Medulla oblongata (tissue), 1 donor: Measurements from ENCODE around the gene RHOC.

ENCODE experiments used
- DNase-seq: peaks from one replicate; pipeline ENCODE4 v3.0.0-alpha.2; 2015; ENCODE audit errors: extremely low spot score

RHOC gene

GRCh38 chr1:112717263-112717873, 10.4 kb upstream of the RHOC start:
- DNase-seq = no peak

DNA sequence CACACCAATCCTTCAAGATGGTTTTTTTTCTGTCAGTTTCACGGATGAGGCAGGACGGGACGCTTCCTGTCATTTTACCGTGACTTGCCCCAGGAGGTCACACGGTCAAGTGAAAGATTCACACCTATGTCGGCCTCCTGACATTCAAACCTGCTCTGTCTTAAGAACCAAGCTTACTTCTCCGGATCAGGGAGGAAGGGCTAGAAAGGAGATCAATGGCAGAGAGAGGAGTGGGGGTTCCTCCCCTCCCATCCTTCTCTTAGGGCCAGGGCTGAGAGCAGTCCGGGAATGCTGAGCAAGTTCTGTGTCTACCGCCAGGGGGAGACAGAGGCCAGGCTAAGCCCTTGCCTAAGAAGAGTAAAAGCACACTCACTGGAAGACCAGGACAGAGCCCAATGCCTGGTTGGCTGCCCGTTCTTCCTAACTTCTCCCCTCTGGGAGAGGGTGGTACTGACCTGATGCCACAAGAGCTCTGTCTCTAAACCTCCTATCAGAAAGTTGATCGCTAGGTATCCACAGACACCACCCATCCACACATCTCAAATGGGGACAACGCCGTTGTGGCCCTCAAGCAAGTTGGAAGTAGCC, 9.3 kb upstream of the RHOC start:
- peak; percentile 97 for DNase-seq

DNA sequence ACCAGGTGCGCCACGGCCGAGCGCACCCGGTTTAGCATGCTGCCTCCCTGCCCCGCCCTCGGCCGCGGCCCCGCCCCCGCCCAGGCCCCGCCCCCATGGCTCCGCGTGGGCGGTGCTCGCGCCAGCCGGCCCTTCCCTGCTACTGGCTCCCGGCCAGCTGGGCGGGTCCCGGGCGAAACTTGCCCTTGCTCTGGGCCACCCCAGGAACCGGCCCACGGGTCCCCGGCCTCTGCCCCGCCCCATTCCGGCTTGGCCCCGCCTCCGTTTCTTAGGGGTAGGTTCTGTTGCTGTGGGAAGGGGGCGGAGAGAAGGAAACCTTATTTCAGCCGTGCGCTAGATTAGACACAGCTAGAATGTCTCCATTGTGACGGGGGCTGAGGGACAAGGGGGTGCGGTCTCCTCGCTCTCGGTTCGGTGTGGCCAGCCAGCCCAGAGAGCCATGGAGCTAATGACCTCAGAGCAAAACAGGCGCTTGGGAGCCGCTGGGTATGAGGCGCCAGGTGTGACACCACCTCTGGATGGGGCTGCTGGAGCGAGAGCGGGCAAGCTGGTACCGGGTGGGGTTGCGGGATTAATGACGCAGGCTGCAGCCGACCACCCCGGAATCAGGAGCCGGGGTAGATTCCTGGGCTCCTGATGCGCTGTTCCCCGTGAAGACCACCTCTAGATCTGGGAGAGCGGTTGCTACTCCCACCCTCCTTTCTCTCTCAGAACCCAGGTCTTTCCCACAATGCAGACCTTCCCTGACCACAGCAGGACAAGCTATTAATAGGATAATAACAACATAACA, 8.5 kb upstream of the RHOC start, which contains the start of gene PPM1J:
Gene PPM1J (minus strand): TSS at position 69 of the 790 bp plus-strand sequence. CDS start 31 bp downstream, at position 38.
- DNase-seq = peak; percentile 89

DNA sequence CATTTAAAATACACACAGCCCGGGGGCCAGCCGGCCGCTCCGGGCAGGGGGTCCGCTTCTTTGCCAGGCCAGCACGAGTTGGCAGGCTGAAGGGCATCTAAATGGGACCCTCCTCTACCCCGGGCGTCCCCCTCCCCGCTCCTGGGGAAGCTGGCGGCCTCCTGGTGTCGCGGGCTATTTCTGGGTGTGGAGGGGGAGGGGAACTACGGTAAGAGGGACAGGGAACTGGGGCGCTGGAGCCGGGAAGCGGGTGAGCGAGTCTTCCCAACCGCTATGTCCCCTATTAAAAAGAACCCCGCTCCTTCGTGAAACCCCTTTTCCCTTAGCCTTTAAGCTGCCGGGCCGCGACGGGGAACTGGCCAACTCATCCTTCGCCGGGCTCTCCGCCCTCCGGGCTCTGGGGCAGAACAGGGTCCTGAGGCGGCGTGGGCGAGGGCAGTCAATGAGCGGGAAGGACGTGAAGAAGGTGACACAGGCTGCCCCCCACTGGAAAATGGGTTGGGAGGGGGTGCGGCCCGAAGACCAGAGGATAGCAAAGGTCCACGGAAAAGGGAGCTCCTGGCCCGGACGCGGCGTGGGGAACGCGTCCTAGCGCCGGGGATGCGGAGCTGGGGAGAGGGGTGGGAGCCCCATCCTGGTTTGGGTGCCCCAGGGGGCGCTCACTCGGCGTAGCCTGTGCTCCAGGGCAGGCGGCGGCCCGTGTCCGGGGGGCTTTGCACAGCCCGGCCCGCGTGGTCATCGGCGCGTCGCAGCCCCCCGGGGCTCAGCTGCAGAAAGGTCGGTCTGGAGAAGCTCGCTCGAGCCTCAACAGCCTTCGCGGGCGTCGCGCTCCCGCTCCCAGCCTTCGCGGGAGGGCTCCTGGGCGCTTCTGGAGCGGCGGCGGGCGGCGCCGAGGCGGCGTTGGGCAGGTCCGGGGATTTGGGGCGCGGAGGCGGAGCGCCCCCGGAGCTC, 7.7 kb upstream of the RHOC start:
- DNase-seq = no peak

DNA sequence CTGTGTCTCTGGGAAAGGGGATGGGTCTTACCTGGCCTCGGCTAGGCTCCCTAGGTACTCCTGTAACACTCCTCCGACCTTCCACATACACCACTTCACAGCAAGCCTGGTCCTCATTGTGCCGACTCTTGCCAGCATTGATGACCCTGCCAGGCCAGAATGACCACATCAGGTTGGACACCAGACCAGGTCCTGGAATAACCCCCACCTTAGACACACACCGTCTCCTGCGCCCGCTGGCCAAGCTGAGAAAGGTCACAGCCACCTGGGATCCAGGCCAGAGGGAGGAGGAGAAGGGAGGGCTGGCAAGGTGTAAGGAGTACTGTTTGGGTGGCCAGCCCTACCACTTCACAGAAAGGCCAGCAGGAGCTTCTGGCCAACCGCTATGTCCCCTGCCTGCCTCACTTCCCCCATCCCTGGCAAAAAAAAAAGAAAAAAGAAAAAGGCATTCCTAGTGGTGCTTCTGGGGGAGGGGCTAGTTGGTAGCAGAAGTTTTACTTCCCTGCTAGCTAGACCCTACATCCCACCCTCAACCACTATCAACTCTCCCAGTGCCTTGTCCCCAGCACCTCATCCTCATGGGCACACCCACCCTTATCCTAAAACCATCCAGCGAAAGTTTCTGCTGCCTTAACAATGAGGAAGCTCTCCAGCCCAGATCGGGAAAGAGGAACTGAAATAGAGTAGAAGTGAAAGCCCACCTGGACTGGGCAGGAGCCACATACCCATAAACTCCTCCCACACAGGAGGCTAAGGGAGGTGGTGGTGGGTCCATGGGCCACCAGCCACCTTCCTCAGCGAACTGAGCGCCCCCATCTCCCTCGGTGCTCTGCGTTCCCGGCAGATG, 6.8 kb upstream of the RHOC start:
- peak; percentile 69 for DNase-seq

- DNase-seq = no peak
Observed at GRCh38 chr1:112712701-112713128, 5.8 kb upstream of the RHOC start.

DNA sequence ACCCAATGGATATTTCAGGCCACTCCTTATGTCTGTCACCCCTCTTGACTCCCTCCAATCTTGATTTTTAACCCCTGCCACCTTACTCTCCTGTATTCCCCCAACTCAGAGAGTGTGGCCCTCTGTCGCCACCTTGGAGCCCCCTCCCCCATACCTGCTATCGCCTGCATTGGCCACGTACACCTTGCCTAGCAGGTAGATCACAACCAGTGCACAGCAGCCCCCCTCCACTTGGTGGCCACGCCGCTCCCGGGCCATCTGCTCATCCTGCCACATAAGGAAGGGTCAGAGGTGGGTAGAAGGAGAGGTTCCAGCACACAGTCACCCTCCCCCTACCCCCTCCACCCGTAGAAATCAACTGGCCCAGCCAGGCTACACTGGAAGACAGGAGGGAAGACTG, 5.3 kb upstream of the RHOC start:
- no peak for DNase-seq

DNA sequence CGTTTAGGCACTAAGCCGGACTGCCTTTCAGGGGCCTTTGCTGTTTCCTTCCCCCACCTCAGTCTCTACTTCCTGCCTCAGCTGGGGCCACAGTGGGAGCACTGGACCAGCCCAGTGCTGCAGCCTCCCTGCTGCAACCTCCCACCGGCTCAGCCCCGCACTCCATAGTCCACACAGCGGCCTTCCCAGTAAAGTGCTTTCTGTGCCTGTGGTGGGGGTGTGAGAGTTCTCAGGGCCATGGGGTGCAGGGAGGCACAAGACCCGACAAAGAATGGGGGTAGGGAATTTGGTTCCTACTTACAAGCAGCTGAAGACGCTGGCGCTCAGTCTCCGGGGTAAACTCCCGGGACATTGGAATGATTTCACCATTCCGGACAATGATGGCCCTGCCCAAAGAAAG, 4.7 kb upstream of the RHOC start:
- no peak for DNase-seq

DNA sequence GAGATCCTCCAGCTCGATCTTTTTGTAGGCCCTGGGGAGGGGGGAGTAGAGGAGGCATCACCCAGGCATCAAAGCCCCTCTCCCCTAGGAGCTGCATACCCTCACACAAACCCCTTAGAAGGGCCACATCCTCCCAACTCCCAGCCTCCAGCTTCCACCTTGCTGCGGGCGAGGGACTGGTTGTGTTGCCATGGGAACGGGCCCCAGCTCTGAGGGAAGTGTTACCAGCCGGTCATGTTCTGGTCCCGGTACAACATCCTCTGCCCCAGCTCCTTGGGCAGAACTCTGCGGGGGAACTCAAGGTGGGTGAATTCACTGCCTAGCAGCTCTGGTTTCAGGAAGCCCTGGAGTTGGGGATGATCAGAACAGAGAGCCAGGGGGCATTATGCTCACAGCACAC, 4.1 kb upstream of the RHOC start:
- DNase-seq = no peak

- no peak for DNase-seq
Observed at GRCh38 chr1:112710586-112710985, 3.7 kb upstream of the RHOC start.

GRCh38 chr1:112710159-112710558, 3.2 kb upstream of the RHOC start:
- DNase-seq = no peak

GRCh38 chr1:112708489-112708888, 1.6 kb upstream of the RHOC start:
- no peak for DNase-seq

GRCh38 chr1:112708002-112708448, 1.1 kb upstream of the RHOC start:
- no peak for DNase-seq

DNA sequence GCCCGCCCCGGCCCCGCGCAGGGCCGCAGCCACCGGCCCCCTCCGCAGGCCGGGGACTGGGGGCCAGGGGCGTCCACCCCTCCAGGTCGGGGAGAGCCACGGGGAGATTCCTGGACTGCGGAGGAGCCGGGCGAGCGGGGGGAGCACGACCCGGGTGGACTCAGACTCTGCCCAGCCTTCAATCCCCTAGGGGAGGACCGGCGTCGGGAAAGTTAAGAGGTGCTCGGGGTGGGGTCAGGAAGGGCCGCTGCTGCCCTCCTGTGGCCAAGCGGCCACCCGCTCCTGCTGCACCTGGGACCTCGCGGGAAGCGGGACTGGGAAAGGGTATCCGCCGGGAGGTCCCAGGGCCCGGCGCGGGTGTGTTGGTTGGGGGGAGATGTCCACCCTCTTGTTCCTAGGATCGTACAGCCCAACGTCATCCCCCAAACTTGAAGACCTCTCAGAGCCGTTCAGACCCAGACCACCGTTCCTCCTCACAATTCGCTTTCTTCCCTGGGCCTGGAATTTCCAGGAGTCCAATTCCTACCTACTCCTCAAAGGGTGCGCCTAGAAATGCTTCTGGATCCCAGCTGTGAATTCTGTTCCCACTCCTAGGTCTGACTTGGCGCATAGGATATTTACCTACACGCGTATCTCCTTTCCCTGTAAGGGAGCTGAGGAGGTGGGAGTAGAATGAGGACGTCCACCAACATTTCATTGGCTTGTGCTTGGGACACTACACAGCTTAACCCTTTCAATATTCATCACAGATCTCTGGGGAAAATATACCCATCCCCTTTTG, 484 bp upstream of the RHOC start:
- DNase-seq = peak; percentile 89

DNA sequence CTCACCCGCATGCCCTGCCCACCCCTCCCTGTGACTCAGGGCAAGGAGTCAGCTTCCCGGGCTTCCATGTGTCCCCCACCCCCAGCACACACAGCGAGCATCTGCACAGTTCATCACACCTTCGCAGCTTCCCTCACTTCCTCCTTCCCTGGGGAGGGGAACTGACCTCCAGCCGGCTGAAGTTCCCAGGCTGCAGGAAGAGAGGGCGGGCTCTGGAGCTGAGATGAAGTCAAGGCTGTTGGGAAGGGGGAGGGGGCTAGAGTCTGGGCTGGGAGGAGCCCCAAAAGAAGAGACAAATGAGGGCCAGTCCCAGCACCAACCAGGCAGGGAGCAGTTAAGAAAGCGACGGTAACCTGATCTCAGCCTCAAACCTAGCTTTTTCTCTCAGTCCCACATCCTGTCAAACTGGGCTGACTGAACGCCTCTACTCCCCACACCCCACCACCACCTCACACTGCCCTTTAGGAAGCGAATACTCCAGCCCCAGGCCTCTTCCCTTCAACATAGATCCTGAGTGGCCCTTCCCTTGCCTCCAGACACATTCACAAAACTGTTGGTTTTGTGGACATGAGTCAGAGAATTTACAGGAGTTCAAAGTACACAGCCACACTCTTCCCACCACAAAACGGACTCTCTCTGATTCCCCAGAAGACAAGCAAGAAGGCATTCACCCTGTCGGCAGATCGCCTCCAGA, 1.8 kb downstream of the RHOC start:
- peak; percentile 82 for DNase-seq

DNA sequence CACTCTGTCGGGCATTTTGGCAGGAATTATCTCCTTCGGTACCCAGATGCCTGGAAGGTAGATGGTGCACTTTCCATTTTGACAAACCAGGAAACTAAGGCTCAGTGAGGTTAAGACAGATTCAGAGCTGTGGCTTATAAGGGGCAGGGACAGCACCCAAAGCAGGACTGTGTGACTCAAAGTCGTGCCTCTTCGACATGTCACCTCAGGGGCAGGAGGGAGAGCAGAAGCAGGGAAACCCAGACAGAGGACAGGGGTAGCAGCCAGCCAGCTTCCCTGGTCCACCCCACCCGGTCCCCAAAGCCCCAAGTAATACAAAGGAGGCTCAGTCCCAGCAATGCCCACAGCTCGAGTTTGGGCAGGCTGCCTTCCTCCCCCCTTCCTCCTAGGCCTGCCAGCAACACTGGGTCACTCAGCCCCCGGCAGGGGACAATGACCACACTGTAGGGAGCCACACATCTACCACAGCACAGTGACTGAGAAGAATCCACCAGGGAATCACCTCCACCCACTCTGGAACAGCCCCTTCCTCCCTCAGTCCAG, 2.5 kb downstream of the RHOC start:
- peak; percentile 91 for DNase-seq

- no peak for DNase-seq
Observed at GRCh38 chr1:112703706-112704105, 3.2 kb downstream of the RHOC start.

GRCh38 chr1:112702420-112703261, 4.3 kb downstream of the RHOC start:
- DNase-seq = no peak
